ENCODE data around the gene HEXD.

Gene HEXD

DNA sequence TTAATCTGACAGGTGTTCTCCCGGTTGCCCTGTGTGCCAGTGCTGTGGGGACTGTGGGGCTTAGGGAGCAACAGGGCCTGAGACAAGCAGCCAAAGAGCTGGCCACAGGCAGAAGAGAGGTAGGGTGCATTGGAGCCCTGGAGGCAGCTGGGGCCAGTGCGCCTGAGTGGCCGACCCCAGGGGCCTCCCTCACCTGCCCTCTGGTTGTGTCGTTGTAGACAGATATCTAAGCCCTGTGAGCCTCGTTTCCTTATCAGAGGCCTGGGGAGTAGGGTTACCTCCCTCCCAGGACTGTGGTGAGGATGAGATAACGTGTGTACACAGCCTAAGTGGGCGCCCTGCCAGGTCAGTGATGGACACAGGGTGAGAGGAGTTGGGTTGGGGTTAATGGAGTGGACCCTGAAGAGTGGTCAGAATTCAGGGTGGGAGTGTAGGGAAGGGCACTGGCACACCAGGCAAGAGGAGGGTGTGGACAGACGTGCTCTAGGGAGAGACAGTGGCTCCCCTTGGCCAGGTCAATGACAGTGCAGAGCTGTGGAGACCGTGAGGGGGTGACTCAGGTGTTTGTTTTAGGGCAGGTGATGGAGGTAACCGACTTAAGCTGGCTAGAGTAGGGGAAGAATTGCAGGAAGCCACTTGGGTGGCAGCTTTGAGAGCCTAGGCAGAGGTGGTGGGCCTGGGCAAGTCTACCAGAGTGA is 43.8 kb downstream of the HEXD start:
- no peak for DNase-seq

DNA sequence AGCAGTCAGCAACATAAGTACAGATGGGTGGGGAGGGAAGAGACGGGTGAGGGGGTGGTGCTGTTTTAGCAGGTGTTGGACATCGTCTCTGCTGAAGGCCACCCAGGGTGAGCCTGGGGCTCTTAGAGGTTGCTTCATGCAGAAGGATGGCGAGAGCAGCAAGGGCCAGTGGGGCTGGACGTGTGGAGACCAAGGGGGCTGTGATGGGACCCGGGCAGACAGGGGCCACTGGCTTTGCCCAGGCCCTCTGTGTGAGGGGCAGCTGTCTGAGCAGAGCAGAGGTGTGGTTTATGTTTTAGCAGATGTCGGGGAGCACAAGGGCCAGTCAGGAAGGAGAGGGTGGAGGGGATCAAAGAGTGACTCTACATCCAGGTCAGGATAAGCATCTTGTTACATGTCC is 45.2 kb downstream of the HEXD start:
- DNase-seq: no peak

DNA sequence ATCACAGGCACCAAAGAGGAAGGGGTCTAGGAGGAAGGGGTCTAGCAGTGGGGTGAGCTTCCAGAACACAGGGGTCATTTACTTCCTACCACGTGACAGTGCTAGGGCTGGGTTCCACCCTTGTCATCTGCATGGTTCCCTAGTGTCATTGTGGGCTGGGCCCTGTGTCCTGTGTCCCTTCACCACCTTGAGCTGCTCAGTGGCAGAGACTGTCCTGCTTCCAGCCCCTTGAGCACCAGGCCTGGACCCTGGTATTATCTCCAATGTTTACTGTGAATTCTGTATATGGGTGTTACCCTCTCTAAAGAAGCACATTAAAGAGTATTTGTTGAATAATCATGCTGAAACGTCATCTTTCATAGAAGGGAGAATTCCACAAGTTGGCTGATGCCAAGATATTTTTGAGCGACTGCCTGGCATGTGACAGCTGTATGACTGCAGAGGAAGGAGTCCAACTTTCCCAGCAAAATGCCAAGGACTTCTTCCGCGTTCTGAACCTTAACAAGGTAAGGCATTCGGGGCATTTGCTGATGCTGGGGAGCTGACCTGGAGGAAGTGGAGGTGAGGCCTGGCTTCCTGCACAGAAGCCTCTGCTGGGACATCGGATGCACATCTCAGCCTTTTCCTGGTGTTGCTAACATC is 45.9 kb downstream of the HEXD start:
- no peak for DNase-seq

DNA sequence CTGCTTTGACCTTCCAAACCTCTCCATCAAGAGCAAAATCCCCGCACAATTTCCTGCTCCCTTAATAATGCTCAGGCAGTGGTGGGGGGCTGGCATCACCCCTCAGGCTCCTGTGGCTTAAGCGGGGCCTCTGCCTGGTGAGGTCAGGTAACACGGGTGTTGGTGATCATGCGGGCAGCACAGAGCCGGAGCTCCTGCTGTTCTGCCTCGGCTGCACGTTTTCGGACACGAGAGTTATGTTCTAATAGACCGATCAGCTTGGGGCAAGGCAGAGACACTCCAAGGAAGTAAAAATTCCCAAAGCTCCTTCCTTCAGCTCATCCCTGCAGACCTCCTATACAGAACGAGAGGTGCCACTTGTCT is 46.4 kb downstream of the HEXD start:
- DNase-seq: no peak

DNA sequence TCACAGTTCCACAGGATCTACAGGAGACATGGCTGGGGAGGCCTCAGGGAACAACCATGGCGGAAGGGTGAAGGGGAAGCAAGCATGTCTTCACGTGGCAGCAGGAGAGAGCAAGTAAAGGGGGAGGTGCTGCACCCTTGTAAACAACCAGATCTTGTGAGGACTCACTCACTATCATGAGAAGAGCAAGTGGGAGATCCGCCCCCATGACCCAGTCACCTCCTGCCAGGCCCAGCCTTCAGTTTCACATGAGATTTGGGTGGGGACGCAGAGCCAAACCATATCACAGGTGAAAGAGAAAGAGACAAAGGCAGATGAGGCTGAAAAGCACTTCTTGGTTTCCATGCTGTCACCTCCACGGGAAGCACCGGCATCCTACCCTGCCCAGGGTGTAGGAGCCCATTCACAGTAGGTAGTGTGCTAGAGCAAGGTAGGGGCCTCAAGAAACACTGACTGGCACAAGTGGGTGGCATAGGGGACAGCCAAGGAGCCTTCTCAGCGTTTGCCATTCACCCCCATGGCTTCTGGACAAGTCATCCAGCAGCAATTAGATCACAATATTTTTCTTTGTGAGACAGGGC is 47.0 kb downstream of the HEXD start:
- no peak for DNase-seq

DNA sequence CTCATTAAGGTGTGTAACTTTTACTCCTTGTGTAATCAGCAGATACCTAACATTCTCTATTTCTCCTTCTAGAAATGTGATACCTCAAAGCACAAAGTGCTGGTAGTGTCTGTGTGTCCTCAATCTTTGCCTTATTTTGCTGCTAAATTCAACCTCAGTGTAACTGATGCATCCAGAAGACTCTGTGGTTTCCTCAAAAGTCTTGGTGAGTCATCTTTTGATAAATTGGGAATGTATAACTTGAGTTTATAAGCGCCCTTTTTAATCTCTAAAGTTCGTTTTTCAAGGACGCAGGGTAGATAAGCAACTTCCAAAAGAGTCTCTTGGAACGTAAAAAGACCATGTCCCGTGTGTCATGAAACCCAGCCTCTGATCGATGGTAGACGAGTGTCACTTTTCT is 50.5 kb downstream of the HEXD start:
- no peak for DNase-seq

DNA sequence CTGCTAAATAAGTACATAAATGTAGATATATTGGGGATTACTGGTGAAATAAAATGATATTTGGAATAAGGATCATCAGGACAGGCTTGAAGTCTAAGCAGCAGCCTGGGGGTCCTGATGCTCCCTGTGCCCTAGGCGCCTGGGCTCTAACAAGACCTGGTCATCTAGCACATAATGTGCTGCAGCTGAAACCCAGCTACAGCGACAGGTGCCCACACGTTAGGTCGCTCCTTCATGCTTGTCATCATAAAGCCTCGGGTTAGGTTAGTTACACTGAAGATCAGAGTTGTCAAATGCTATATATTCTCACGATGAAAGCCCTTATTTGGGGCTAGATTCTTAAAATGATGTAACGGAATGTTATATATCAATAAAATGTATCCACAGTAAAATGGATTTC is 51.9 kb downstream of the HEXD start:
- DNase-seq: no peak

DNA sequence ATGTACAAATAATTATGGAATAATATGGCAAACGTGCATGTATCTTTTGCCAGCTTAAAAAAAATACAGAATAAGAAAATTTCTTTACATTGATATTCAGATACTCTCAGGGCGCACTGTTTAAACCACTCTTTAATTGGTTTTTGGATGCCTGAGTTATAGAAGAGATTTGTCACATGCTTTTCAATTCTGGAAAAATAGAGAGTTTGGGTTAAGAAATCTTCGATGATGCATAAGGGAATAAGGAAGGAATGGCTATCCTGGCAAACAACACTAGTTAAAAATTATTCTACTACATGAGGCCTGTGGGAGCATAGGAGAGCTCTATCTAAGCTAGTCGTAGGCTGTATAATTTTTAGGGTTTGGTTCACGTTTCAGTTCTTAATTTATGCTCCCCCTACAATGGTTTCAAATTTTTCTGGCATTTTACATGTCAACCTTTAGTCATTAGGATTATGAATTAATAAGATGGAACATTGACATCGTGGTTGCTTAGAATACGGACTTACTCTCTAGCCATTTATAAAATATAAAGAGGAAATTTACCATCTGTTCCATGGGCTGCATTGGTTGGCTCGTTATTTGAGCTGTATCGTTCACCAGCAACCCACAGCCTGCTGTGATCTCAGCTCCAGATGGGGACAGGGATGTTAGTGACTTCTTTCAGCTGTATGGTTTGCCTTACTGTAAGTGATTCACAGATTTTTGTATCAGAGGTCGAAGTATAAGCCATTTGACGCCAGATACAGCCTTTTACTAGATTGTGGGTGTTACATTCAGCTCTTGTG is 56.3 kb downstream of the HEXD start:
- no peak for DNase-seq

DNA sequence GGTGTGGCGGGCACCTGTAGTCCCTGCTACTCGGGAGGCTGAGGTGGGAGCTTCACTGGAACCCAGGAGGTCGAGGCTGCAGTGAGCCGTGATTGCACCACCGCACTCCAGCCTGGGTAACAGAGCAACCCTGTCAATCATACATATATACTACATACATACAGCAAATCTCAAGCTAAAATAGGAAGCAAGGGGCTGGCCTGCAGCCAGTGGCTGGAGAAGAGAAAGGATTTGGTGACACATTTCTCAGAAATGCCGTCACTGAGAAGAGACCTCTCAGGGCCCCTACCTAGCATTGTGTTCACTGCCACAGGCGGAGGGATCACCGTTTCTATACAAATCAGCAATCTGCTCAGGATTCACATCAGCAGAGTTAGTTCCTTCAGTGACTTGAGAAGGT is 57.3 kb downstream of the HEXD start:
- no peak for DNase-seq

DNA sequence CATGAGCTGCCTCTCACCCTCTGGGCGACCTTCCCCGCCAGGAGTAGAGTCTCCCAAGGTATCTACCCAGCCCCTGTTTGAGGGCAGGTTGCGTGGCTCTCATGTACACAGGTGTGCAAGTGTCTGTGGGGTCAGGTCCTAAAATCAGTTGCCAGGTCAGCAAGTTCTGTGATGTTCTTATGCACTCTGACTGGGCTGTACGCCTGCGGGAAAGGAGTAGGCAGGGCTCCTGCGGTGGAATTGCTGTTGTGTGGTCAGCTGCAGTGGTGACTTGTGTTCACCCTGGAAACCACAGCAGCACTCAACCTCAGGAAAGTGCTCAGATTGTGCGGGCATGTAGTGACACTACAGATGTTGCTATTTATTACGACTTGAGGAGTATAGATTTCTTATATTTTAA is 59.8 kb downstream of the HEXD start:
- DNase-seq: no peak

DNA sequence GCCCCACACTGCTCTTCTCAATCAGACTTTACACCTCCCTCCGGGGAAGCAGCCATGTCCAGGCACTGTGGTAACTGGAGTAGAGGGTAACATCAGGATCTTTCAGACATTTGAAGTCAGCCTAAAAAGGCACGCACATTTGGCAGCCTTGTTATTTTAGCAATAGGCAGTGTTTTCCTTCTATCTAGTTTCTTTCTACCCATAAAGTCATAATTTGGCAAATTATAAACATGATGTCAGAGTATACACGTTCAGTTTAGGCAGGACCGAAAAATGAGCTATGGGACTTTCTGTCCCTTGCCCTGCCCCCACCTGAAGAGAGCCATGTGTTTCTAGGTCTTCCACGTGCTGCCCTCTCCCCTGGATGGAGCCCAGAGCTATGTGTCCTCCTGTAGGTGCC is 61.5 kb downstream of the HEXD start:
- no peak for DNase-seq

DNA sequence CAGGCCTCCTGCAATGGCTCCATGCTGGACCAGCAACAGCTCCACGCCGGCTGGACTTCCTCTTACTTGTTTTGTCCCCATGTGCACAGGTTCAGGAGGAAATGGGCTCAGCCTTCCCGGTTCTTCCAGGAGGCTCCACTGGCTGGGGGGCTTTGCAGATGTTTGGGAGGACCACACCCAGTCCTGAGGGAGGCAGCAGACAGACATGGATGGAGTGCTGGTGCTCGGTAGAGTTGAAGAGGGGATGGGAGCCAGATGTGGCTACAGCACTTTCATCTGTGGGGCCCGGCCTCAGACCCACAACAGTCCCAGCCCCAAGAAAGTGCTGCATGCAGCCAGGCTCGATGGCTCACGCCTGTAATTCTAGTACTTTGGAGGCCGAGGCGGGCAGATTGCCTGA is 62.2 kb downstream of the HEXD start:
- no peak for DNase-seq

DNA sequence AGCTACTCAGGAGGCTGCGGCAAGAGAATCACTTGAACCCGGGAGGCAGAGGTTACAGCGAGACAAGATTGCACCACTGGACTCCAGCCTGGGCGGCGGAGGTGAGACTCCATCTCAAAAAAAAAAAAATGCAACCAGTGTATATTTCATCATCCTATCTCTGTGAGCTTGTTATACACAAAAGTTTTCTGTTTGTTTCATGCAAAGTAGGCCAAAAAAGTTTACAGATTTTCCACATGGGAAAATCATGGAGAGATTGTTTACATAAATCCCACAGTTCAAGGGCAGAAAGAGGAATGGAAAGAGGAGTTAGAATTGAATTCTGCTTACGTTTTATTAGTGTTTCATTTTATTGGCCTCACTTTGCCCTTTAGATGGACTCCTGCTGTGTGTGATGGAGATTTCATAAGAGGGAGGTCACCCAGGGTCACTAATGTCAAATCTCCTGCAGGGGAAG is 65.1 kb downstream of the HEXD start:
- no peak for DNase-seq

DNA sequence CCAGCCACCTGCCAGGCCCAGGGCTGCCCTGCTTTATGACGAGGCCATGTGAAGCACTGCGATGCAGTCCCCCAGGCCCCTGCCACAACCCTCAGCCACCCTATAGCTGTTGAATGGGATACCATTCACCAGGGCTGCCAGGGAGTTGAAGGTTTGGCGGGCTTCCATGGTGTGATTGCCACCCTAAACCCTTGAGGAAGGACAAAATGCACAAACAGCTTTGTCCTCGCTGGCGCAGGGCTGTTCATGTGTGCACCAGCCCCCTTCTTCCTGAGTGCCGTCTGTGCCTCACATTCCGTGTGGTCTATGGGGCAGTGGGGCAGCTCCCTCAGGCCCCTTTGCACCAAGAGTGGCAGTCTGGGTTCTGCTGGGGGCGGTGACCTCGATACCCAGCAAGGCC is 65.7 kb downstream of the HEXD start:
- DNase-seq: no peak

DNA sequence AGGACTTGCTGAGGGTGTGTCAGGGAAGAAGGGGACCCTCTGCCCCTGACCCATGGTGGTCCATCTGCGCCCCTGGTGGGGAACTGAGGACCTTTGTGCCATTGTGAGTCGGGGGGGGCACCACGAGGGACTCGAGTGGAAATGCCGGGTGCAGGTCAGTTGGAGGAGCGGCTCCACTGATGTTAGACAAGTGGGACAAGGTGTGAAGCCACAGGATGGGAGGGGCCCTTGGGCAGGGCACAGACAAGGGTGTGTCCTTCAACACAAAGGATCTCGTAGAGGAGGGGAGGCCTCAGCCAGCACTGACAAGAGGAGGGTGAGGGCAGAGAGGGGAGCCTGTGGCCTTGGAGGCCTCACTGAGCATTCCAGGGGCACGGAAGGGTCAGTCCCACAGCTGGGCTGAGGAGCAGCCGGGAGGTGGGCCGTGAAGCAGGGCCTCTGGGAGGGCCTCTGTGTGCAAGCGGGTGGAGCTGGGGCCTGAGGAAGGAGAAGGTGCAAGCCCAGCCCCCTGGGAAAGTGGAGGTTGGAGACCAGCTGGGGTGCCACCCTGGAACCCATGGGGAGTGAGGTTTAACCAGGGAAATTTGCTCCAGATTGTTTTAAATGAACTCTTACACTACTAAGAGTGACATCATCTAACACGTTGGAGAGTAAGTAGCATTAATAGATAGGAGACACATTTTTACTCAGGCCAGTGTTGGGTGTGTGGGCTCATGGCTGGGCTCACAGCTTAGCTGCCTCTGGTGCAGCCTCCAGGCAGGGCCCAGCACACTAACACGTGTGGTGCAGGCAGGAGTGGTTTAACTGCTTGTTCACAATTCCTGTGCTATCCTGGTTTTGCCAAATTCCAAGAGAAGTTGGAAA is 68.3 kb downstream of the HEXD start:
- DNase-seq: no peak

DNA sequence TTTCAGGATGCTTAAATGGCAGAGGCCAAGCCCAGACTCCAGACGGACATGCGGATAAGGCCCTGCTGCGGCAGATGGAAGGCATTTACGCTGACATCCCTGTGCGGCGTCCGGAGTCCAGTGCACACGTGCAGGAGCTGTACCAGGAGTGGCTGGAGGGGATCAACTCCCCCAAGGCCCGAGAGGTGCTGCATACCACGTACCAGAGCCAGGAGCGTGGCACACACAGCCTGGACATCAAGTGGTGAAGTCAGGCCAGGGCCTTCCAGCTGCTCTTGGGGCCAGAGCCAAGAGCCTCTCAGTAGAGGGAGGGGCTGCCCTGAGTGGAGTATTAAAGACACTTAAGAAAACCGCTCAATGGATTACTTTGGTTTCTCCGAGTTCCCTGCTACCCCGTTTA is 69.8 kb downstream of the HEXD start:
- no peak for DNase-seq

DNA sequence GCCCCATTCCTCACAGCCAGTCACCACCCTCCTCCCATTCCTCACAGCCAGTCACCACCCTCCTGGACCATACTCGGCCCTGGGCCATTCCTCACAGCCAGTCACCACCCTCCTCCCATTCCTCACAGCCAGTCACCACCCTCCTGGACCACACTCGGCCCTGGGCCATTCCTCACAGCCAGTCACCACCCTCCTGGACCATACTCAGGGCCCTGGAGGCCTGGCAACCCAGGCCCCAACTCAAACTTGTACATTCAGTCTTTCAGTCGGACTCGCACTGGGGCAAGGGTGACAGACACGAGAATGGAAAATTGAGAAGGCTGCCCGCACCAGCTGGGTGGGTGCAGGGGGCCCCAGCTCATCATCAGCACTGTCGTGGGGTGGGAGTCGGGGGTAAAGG is 71.0 kb downstream of the HEXD start:
- DNase-seq: no peak

DNA sequence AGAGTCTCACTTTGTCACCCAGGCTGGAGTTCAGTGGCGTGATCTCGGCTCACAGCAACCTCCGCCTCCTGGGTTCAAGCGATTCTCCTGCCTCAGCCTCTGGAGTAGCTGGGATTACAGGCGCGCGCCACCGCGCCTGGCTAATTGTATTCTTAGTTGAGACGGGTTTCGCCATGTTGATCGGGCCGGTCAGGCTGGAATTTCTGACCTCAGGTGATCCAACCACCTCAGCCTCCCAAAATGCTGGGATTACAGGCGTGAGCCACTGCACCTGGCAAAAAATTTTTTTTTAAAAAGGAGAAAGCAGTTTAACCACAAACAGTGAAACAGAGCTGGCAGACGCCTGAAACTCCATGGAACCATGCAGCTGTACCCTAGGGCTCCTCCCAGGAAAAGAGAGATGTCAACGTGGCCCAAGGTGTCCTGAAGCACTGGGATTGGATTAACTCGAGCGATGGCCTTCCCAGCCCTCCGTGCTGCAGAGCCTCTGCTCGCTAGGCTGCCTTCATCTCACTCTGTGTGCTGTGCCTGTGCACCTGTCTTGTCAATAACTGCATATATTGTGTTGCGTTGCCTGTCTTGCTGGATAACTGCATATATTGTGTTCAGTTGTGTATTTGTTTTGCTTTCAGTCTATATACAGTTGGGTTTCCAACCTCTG is 71.8 kb downstream of the HEXD start:
- DNase-seq: no peak

DNA sequence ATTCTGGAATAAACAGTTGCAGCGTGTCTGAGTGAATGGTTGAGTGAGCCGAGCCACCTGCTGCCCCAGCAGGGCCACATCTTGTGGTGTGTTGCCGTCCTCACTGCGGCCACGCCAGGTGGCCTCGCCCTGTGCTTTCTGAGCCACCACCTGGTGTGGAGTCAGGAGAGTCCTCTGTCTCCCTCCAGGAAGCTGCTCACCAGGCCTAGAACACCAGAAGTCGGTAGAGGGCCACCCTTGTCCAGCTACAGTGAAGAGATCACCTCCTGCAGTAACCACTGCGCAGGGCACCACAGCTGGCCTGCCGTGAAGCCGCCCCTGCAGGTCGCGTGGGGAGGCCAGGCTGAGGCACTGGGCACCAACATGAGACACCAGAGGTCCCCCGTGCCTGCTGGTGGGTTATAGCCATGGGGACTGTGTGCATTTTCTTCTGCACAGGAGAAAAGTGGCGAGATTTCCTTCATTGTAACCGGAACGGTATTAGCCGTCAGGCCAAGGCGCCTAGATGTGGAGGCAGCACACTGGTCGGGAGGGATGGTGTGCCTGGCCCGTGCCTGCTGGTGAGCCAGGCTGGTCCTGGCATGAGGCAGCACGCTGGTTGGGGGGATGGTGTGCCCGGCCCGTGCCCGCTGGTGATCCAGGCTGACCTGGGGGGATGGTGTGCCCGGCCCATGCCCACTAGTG is 72.5 kb downstream of the HEXD start:
- no peak for DNase-seq

DNA sequence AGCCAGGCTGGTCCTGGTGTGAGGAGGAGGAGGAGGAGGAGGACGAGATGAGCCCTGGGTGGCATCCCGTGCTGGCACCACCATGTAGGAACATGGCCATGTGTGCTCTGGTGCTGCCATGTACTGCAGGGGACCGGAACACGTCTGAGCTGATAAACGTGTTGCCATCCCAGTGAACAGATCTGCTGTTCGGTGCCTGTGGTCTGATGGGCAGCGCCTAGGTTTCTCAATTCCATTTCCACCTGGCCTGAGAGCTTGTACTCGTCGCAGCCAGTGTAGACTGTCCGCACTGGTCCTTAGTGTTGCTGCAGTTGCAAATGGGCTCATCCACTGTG is 73.0 kb downstream of the HEXD start:
- DNase-seq: no peak

DNA sequence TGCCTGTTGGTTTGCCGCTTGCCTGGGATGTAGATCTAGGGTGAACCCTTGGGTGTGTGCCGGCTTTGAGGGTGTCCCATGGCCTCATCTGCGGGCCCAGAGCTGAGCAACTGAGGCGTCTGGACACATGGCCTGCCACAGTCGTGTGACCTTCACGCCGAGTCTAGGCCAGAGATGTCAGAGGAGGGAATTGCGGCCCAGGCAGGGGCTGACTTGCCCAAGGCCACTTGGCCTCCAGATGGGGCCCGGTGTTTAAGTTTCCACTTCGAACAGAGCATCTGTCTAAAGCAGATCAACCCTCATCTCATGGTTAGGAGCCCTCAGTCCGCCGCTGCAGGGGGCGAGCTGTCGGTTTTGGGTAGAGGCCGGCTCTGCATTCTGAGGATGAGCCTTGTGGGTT is 73.4 kb downstream of the HEXD start:
- no peak for DNase-seq
